DND-41 (cell line): Measurements from ENCODE around the gene TMEM164.
"Not testable (repeated sequence)": the region's sequence is repeated elsewhere in the genome, so short reads cannot be mapped to it uniquely, and the experiment has no call there.

ENCODE experiments used
- ATAC-seq: fragments of 200-7000 bp; cut with Tn5 transposase; 3 replicates; pipeline ENCODE4 v1.9.1; 2021; ENCODE audit warnings: low read depth; ENCODE audit not compliant: insufficient read depth
- DNase-seq: peaks from one replicate; pipeline ENCODE4 v3.0.0-alpha.2; 2020
- H2AFZ ChIP-seq: 2 replicates; pipeline ENCODE4 v1.6.0; 2012; ENCODE audit warnings: low read depth, low read length
- H3K27ac ChIP-seq: 2 replicates; pipeline ENCODE4 v1.5.1; 2012; ENCODE audit warnings: low read length, inconsistent platforms
- H3K27me3 ChIP-seq: fragments of 200-600 bp; sonication (generic); 2 replicates; pipeline ENCODE4 v1.6.0; 2012; ENCODE audit warnings: low read length, mild to moderate bottlenecking, inconsistent platforms; ENCODE audit not compliant: insufficient read depth, poor library complexity
- H3K36me3 ChIP-seq: 2 replicates; pipeline ENCODE4 v1.5.1; 2012; ENCODE audit warnings: low read length, inconsistent platforms; ENCODE audit not compliant: insufficient read depth
- H3K4me1 ChIP-seq: 2 replicates; pipeline ENCODE4 v1.5.1; 2012; ENCODE audit warnings: mild to moderate bottlenecking, low read length; ENCODE audit not compliant: insufficient read depth
- H3K4me2 ChIP-seq: 2 replicates; pipeline ENCODE4 v1.6.0; 2012; ENCODE audit warnings: mild to moderate bottlenecking, moderate library complexity, low read length, inconsistent platforms; ENCODE audit not compliant: insufficient read depth
- H3K4me3 ChIP-seq, 2 experiments: fragments of 200-600 bp in 1 of 2; shearing (Covaris generic) in 1 of 2; 2 replicates each; pipeline ENCODE4 v1.5.1; 2012 to 2016; ENCODE audit warnings: inconsistent platforms in 2 of 2, low read length in 2 of 2, mild to moderate bottlenecking in 2 of 2, low read depth in 1 of 2, moderate library complexity in 1 of 2
- H3K79me2 ChIP-seq: 2 replicates; pipeline ENCODE4 v1.6.0; 2012; ENCODE audit warnings: low read length, inconsistent platforms; ENCODE audit not compliant: insufficient read depth
- H3K9ac ChIP-seq: 2 replicates; pipeline ENCODE4 v1.6.0; 2012; ENCODE audit warnings: low read depth, mild to moderate bottlenecking, inconsistent platforms, low read length, moderate library complexity
- H3K9me3 ChIP-seq: 2 replicates; pipeline ENCODE4 v1.5.1; 2012; ENCODE audit warnings: low read length, moderate library complexity, mild to moderate bottlenecking, inconsistent platforms; ENCODE audit not compliant: insufficient read depth, severe bottlenecking
- H4K20me1 ChIP-seq: 2 replicates; pipeline ENCODE4 v1.6.0; 2012; ENCODE audit warnings: low read length; ENCODE audit not compliant: insufficient read depth
- EZH2 ChIP-seq: IDR thresholded peaks from 3 replicates; pipeline ENCODE4 v1.6.1; 2012; ENCODE audit warnings: borderline replicate concordance, low read depth, mild to moderate bottlenecking, moderate library complexity, low read length, inconsistent platforms; ENCODE audit not compliant: severe bottlenecking
- TF ChIP-seq, protein P1 (sequence below): IDR thresholded peaks from 2 replicates; pipeline ENCODE4 v1.5.1; 2012; ENCODE audit warnings: borderline replicate concordance, low read length, moderate library complexity, mild to moderate bottlenecking; ENCODE audit not compliant: poor library complexity, severe bottlenecking; ENCODE audit errors: extremely low read depth

TMEM164 gene

GRCh38 chrX:109967156-109967555 is 35.8 kb upstream of the TMEM164 start:
- Histone ChIP-seq H3K79me2 (no peaks in the 10 kb centered on the region), H3K27ac (no peak overlapping the region), H4K20me1 (no peaks in the 10 kb centered on the region), H3K36me3 (no peaks in the 10 kb centered on the region), H3K4me1 (no peaks in the 10 kb centered on the region), H3K27me3 (no peaks in the 10 kb centered on the region), H3K4me3 (no peak overlapping the region), H3K4me2 (no peak overlapping the region), H2AFZ (no peak overlapping the region), H3K9me3 (no peaks in the 10 kb centered on the region), H3K9ac (no peak overlapping the region)
- TF ChIP-seq, protein P1, sequence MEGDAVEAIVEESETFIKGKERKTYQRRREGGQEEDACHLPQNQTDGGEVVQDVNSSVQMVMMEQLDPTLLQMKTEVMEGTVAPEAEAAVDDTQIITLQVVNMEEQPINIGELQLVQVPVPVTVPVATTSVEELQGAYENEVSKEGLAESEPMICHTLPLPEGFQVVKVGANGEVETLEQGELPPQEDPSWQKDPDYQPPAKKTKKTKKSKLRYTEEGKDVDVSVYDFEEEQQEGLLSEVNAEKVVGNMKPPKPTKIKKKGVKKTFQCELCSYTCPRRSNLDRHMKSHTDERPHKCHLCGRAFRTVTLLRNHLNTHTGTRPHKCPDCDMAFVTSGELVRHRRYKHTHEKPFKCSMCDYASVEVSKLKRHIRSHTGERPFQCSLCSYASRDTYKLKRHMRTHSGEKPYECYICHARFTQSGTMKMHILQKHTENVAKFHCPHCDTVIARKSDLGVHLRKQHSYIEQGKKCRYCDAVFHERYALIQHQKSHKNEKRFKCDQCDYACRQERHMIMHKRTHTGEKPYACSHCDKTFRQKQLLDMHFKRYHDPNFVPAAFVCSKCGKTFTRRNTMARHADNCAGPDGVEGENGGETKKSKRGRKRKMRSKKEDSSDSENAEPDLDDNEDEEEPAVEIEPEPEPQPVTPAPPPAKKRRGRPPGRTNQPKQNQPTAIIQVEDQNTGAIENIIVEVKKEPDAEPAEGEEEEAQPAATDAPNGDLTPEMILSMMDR: no peak
- TF ChIP-seq EZH2: no peak
- no peak for DNase-seq
- no peak for ATAC-seq

DNA sequence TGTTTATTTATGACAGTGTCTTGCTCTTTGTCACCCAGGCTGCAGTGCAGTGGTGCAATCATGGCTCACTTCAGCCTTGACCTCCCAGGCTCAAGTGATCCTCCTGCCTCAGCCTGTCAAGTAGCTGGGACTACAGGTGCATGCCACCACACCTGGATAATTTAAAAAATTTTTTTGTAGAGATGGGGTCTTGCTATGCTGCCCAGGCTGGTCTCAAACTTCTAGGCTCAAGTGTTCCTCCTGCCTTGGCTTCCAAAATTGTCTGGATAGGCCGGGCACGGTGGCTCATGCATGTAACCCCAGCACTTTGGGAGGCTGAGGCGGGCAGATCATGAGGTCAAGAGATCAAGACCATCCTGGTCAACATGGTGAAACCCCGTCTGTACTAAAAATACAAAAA is 32.1 kb upstream of the TMEM164 start:
- not testable (repeated sequence) for H3K4me1 ChIP-seq, H3K9ac ChIP-seq, H3K27ac ChIP-seq, H4K20me1 ChIP-seq, H3K4me3 ChIP-seq, H3K36me3 ChIP-seq, H3K4me2 ChIP-seq, H3K79me2 ChIP-seq, H3K27me3 ChIP-seq, H3K9me3 ChIP-seq, DNase-seq, ATAC-seq, H2AFZ ChIP-seq

GRCh38 chrX:109974906-109975655 is 27.8 kb upstream of the TMEM164 start:
- no peak for DNase-seq
- H3K27ac ChIP-seq: no peak overlapping the region
- H3K79me2 ChIP-seq: no peaks in the 10 kb centered on the region
- H3K27me3 ChIP-seq: no peaks in the 10 kb centered on the region
- no peaks in the 10 kb centered on the region for H3K4me1 ChIP-seq
- no peak overlapping the region for H3K4me2 ChIP-seq
- no peaks in the 10 kb centered on the region for H3K36me3 ChIP-seq
- H3K4me3 ChIP-seq: no peak overlapping the region
- no peaks in the 10 kb centered on the region for H3K9me3 ChIP-seq
- no peak overlapping the region for H3K9ac ChIP-seq
- H2AFZ ChIP-seq: no peak overlapping the region
- H4K20me1 ChIP-seq: no peaks in the 10 kb centered on the region
- TF ChIP-seq, protein P1: no peak
- no peak for TF ChIP-seq EZH2
- ATAC-seq: no peak

DNA sequence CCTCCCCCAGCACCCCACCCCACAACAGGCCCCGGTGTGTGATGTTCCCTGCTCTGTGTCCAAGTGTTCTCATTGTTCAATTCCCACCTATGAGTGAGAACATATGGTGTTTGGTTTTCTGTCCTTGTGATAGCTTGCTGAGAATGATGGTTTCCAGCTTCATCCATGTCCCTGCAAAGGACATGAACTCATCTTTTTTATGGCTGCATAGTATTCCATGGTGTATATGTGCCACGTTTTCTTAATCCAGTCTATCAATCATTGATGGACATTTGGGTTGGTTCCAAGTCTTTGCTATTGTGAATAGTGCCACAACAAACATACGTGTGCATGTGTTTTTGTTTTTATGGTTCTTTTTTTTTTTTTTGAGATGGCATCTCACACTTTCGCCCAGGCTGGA is 17.7 kb upstream of the TMEM164 start:
- not testable (repeated sequence) for H3K36me3 ChIP-seq, H3K4me3 ChIP-seq, H3K27ac ChIP-seq, DNase-seq, H3K4me2 ChIP-seq, H3K27me3 ChIP-seq, H3K9me3 ChIP-seq, H4K20me1 ChIP-seq, H3K9ac ChIP-seq, H3K79me2 ChIP-seq, H2AFZ ChIP-seq, ATAC-seq
- H3K4me1 ChIP-seq: peaks cover 10% of the 10 kb centered on the region
